ENCODE data around the gene MOB1B. TPM values are rescaled to one million over a fixed set of nuclear protein-coding genes. Genes with fewer than 3 reads are reported as not detected.
"Not testable (repeated sequence)": the region's sequence is repeated elsewhere in the genome, so short reads cannot be mapped to it uniquely, and the experiment has no call there.

The MOB1B gene
- total RNA-seq, 2 experiments from 2014 or later: 15.3 to 16.4 TPM

DNA sequence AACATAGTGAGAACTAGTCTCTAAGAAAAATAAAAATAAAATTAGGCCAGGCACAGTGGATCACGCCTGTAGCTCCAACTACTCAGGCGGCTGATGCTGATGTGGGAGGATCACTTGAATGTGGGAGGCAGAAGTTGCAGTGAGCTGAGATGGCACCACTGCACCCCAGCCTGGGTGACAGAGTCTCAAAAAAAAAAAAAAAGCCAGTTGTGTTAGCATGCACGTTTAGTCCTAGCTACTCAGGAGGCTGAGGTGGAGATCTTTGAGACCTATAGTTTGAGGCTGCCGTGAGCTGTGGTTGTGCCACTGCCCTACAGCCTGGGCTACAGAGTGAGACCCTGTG, 93.8 kb downstream of the MOB1B start:
- Mint-ChIP-seq H3K27me3 (ENCODE audit: low read depth) (no peaks in the 10 kb centered on the region), H3K4me1 (ENCODE audit: low read depth) (peaks cover 61% of the 10 kb centered on the region), H3K27ac (peak overlapping the region; percentile 88), H3K36me3 (ENCODE audit: low read depth) (peaks cover 66% of the 10 kb centered on the region), H3K4me3 (peak overlapping the region; percentile 96), H3K9me3 (ENCODE audit: insufficient read depth) (peaks cover 10% of the 10 kb centered on the region)
- POLR2A ChIA-PET: interaction anchor here (1.4 to 3.9 kb wide), 3 partner anchors 8 to 157 kb away, joined by 3 to 20 read pairs (median 18); partner anchors contain the start of gene GRSF1
- CTCF ChIA-PET: interaction anchor here (0.8 to 5.7 kb wide), 6 partner anchors 8 to 344 kb away, joined by 3 to 58 read pairs (median 10); no protein-coding TSS in a partner anchor
- peak; percentile 4 for ATAC-seq
- peak; percentile 45 for DNase-seq

DNA sequence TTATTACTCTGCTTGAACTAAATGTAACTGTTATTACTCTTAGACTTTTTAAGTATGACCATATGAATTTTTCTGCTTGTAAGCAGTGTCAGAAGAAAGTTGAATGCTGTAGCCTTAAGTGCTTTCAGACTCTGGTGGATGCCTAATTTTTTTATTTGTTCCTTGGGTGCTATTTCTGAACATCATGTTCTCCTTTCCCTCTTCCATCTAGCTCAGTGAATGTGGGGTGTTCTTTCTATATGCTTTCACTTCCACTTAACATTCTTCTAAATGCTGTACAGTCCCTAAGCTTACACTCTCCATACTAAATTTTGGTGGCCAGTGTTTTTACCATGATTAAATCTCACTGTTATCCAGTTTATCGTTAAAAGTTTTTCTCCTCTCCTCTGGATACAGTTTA, 94.9 kb downstream of the MOB1B start:
- ChIA-PET CTCF (interaction anchor here (0.9 to 5.7 kb wide), 6 partner anchors 11 to 345 kb away, joined by 3 to 58 read pairs (median 4); partner anchors contain the start of gene MOB1B), POLR2A (interaction anchor here (1.4 kb wide), 1 partner anchor 158 kb away, joined by 3 read pairs; the partner anchor contains the start of gene GRSF1)
- H3K4me1 Mint-ChIP-seq (ENCODE audit: low read depth): peaks cover 70% of the 10 kb centered on the region
- DNase-seq (no peak), ATAC-seq (no peak)
- peaks cover 76% of the 10 kb centered on the region for H3K36me3 Mint-ChIP-seq (ENCODE audit: low read depth)
- H3K27ac Mint-ChIP-seq: peak overlapping the region; percentile 53
- peak overlapping the region; percentile 96 for H3K4me3 Mint-ChIP-seq
- no peaks in the 10 kb centered on the region for H3K27me3 Mint-ChIP-seq (ENCODE audit: low read depth)
- H3K9me3 Mint-ChIP-seq (ENCODE audit: insufficient read depth): peaks cover 20% of the 10 kb centered on the region

DNA sequence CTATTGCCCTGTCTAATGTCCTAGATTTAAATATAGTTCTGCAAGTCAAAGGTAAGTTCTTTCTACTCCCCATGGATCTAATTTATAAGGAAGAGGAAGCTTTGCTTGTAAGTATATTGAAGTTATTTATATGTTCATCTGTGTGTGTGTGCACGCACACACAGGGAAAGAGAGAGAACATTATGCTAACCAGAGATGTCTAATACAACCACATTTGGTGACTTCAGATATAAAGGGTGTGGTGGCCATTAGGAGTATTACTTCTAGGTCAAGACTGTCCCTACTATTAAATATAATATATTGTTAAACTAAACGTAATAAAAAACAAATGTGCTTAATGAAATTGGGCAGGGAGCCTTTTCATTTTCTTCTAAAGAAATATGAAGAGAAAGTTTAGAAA, 95.4 kb downstream of the MOB1B start:
- DNase-seq (no peak), ATAC-seq (no peak)
- CTCF ChIA-PET: interaction anchor here (1.0 to 5.7 kb wide), 4 partner anchors 11 to 346 kb away, joined by 3 to 58 read pairs (median 4); partner anchors contain the start of gene MOB1B
- Mint-ChIP-seq H3K4me1 (ENCODE audit: low read depth) (peaks cover 73% of the 10 kb centered on the region), H3K36me3 (ENCODE audit: low read depth) (peaks cover 81% of the 10 kb centered on the region), H3K27ac (peak overlapping the region; percentile 53), H3K9me3 (ENCODE audit: insufficient read depth) (peaks cover 22% of the 10 kb centered on the region), H3K27me3 (ENCODE audit: low read depth) (no peaks in the 10 kb centered on the region), H3K4me3 (peak overlapping the region; percentile 96)
- POLR2A ChIA-PET: no interaction called here

DNA sequence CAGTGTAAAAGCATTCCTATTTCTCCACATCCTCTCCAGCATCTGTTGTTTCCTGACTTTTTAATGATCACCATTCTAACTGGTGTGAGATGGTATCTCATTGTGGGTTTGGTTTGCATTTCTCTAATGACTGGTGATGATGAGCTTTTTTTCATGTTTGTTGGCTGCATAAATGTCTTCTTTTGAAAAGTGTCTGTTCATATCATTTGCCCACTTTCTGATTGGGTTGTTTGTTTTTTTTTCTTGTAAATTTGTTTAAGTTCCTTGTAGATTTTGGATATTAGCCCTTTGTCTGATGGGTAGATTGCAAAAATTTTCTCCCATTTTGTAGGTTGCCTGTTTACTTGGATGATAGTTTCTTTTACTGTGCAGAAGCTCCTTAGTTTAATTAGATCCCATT, 97.5 kb downstream of the MOB1B start:
- Mint-ChIP-seq H3K9me3 (ENCODE audit: insufficient read depth) (peaks cover 22% of the 10 kb centered on the region), H3K36me3 (ENCODE audit: low read depth) (peaks cover 89% of the 10 kb centered on the region), H3K27ac (peak overlapping the region; percentile 10), H3K4me1 (ENCODE audit: low read depth) (peaks cover 87% of the 10 kb centered on the region)
- DNase-seq; POLR2A ChIA-PET; CTCF ChIA-PET; H3K27me3 Mint-ChIP-seq (ENCODE audit: low read depth); ATAC-seq; H3K4me3 Mint-ChIP-seq: not testable (repeated sequence)

DNA sequence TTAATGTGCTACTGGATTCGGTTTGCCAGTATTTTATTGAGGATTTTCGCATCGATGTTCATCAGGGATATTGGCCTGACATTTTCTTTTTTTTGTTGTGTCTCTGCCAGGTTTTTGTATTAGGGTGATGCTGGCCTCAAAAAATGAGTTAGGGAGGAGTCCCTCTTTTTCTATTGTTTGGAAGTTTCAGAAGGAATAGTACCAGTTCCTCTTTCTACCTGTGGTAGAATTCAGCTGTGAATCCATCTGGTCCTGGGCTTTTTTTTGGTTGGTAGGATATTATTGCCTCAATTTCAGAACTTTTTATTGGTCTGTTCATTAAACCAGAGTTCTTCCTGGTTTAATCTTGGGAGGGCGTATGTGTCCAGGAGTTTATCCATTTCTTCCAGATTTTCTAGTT, 99.2 kb downstream of the MOB1B start:
- POLR2A ChIA-PET; H3K4me3 Mint-ChIP-seq; H3K27ac Mint-ChIP-seq; CTCF ChIA-PET; H3K27me3 Mint-ChIP-seq (ENCODE audit: low read depth); DNase-seq; ATAC-seq: not testable (repeated sequence)
- peaks cover 22% of the 10 kb centered on the region for H3K9me3 Mint-ChIP-seq (ENCODE audit: insufficient read depth)
- peaks cover 85% of the 10 kb centered on the region for H3K4me1 Mint-ChIP-seq (ENCODE audit: low read depth)
- H3K36me3 Mint-ChIP-seq (ENCODE audit: low read depth): peaks cover 76% of the 10 kb centered on the region

DNA sequence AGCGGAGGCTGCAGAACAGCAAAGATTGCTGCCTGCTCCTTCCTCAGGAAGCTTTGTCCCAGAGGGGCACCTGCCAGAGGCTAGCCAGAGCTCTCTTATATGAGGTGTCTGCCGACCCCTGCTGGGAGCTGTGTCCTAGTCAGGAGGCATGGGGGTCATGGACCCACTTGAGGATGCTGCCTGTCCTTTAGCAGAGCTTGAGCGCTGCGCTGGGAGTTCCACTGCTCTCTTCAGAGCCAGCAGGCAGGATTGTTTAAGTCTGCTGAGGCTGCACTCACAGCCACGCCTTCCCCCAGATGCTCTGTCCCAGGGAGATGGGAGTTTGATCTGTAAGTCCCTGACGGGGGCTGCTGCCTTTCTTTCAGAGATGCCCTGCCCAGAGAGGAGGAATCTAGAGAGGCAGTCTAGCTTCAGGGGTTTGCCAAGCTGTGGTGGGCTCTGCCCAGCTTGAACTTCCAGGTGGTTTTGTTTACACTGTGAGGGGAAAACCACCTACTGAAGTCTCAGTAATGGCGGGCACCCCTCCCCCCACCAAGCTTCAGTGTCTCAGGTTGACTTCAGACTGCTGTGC, 102.2 kb downstream of the MOB1B start:
- POLR2A ChIA-PET: interaction anchor here (0.8 to 2.5 kb wide), 3 partner anchors 10 to 166 kb away, joined by 3 to 20 read pairs (median 4); partner anchors contain the start of genes DCK and GRSF1

DNA sequence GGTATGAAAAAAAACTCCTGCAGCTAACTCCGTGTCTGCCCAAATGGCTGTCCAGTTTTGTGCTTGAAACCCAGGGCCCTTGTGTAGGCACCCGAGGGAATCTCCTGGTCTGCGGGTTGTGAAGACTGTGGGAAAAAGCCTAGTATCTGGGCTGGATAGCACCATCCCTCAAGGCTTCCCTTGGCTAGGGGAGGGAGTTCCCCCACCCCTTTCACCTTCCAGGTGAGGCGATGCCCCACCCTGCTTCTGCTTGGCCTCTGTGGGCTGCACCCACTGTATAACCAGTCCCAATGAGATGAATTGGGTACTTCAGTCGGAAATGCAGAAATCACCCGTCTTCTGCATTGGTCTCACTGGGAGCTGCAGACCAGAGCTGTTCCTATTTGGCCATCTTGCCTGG, 102.9 kb downstream of the MOB1B start:
- DNase-seq; H3K27me3 Mint-ChIP-seq (ENCODE audit: low read depth): not testable (repeated sequence)
- POLR2A ChIA-PET: interaction anchor here (1.0 to 2.5 kb wide), 2 partner anchors 10 to 166 kb away, joined by 3 to 20 read pairs; partner anchors contain the start of gene DCK
- CTCF ChIA-PET: interaction anchor here (0.8 to 2.7 kb wide), 3 partner anchors 10 to 63 kb away, joined by 3 to 13 read pairs (median 6); partner anchors contain the start of gene DCK
- Mint-ChIP-seq H3K27ac (peak overlapping the region; percentile 83), H3K4me1 (ENCODE audit: low read depth) (peaks cover 86% of the 10 kb centered on the region), H3K4me3 (peak overlapping the region; percentile 58), H3K36me3 (ENCODE audit: low read depth) (peaks cover 67% of the 10 kb centered on the region), H3K9me3 (ENCODE audit: insufficient read depth) (peaks cover 17% of the 10 kb centered on the region)
- ATAC-seq: peak; percentile 7

More for the DNA sequence above, 102.2 kb downstream of the MOB1B start:
- ATAC-seq: peak; percentile 64
- Mint-ChIP-seq H3K4me1 (ENCODE audit: low read depth) (peaks cover 86% of the 10 kb centered on the region), H3K36me3 (ENCODE audit: low read depth) (peaks cover 70% of the 10 kb centered on the region), H3K27ac (peak overlapping the region; percentile 83), H3K27me3 (ENCODE audit: low read depth) (no peaks in the 10 kb centered on the region), H3K9me3 (ENCODE audit: insufficient read depth) (peaks cover 22% of the 10 kb centered on the region), H3K4me3 (peak overlapping the region; percentile 58)
- CTCF ChIA-PET: interaction anchor here (0.8 to 2.7 kb wide), 5 partner anchors 9 to 316 kb away, joined by 3 to 13 read pairs (median 4); partner anchors contain the start of genes DCK and GRSF1
- DNase-seq: peak; percentile 71

DNA sequence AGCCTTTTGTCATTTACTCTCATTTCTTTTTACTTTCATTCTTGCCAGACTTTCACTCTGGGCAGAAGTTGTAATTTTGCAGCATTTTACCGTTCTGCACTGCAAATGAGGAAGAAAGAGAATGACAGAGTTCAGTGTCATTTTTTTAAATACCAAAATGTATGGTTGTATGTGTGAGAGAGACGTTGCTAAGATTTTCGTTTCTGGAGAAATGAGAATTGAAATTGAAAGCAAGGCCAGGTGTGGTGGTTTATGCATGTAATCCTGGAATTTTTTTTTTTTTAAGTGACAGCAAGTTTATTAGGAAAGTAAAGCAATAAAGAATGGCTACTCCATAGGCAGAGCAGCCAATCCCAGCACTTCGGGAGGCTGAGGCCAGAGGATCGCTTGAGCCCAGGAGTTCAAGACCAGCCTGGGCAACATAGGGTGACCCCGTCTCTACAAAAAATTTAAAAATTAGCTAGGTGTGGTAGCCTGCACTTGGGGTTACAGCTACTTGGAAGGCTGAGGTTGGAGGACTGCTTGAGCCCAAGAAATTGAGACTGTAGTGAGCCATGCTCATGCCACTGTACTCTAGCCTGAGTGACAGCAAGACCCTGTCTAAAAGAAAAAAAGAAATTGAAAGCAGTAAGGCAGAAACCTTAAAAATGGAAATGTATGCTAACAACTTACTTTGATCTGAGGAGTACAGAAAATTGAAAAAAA, 104.2 kb downstream of the MOB1B start:
- peak overlapping the region; percentile 66 for H3K27ac Mint-ChIP-seq
- ATAC-seq: peak; percentile 52
- H3K27me3 Mint-ChIP-seq (ENCODE audit: low read depth): no peaks in the 10 kb centered on the region
- ChIA-PET CTCF (interaction anchor here (0.6 to 4.8 kb wide), 3 partner anchors 11 to 325 kb away, joined by 3 to 58 read pairs (median 3); partner anchors contain the start of gene DCK), POLR2A (interaction anchor here (1.0 kb wide), 1 partner anchor 11 kb away, joined by 3 read pairs; no protein-coding TSS in a partner anchor)
- DNase-seq: no peak
- peaks cover 57% of the 10 kb centered on the region for H3K36me3 Mint-ChIP-seq (ENCODE audit: low read depth)
- H3K4me3 Mint-ChIP-seq: peak overlapping the region; percentile 48
- H3K4me1 Mint-ChIP-seq (ENCODE audit: low read depth): peaks cover 75% of the 10 kb centered on the region
- peaks cover 8% of the 10 kb centered on the region for H3K9me3 Mint-ChIP-seq (ENCODE audit: insufficient read depth)

DNA sequence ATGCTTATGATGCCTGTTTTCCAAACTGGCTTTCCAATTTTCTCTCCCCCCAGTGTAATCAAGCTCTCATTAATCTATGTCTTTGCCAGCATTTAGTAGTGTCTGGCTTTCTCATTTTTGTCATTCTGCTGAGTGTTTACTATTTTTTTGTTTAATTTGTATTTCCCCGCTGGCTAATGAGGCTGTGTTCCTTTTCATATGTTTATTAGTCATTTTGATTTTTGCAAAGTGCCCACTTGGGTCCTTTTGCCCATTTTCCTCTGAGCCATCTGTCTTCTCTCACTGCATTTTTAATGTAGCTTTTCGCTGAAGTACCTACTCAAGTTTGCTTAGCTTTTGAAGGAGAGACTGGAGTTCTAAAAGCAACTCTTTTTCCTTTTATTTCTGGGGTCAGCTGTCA, 106.0 kb downstream of the MOB1B start:
- ATAC-seq: no peak

DNA sequence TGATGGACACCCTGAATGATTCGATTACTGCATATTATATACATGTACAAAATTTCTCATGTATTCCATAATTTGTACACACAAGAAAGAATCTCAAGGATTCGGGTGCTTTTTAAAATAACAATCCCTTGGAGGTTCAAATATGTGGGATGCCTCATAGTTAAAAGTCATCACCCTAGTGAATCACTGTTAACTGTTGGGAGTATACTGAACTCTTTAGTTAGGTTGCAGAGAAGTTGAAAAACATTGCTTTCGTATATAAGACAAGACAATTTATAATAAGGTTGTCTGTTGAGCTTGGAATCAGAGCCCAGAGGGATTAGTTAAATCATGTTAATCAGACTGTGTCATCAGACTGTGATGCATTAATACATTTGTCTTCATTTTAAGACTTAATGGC, 106.9 kb downstream of the MOB1B start:
- ATAC-seq: no peak
- peaks cover 48% of the 10 kb centered on the region for H3K4me1 Mint-ChIP-seq (ENCODE audit: low read depth)
- H3K4me3 Mint-ChIP-seq: no peak overlapping the region
- no peaks in the 10 kb centered on the region for H3K27me3 Mint-ChIP-seq (ENCODE audit: low read depth)
- CTCF ChIA-PET: interaction anchor here (1.1 to 4.8 kb wide), 11 partner anchors 10 to 357 kb away, joined by 3 to 58 read pairs (median 8); partner anchors contain the start of gene DCK
- no peak for DNase-seq
- H3K9me3 Mint-ChIP-seq (ENCODE audit: insufficient read depth): peaks cover 4% of the 10 kb centered on the region
- POLR2A ChIA-PET: interaction anchor here (1.1 to 2.8 kb wide), 2 partner anchors 15 to 275 kb away, joined by 4 to 18 read pairs; partner anchors contain the start of gene DCK
- no peak overlapping the region for H3K27ac Mint-ChIP-seq
- peaks cover 54% of the 10 kb centered on the region for H3K36me3 Mint-ChIP-seq (ENCODE audit: low read depth)

More for the DNA sequence above, 106.0 kb downstream of the MOB1B start:
- Mint-ChIP-seq H3K9me3 (ENCODE audit: insufficient read depth) (no peaks in the 10 kb centered on the region), H3K4me3 (no peak overlapping the region), H3K27ac (no peak overlapping the region), H3K27me3 (ENCODE audit: low read depth) (no peaks in the 10 kb centered on the region), H3K4me1 (ENCODE audit: low read depth) (peaks cover 57% of the 10 kb centered on the region), H3K36me3 (ENCODE audit: low read depth) (peaks cover 55% of the 10 kb centered on the region)
- no peak for DNase-seq
- ChIA-PET POLR2A (interaction anchor here (2.8 kb wide), 1 partner anchor 14 kb away, joined by 18 read pairs; the partner anchor contains the start of gene DCK), CTCF (interaction anchor here (1.0 to 4.8 kb wide), 6 partner anchors 13 to 356 kb away, joined by 3 to 58 read pairs (median 10); partner anchors contain the start of gene DCK)

DNA sequence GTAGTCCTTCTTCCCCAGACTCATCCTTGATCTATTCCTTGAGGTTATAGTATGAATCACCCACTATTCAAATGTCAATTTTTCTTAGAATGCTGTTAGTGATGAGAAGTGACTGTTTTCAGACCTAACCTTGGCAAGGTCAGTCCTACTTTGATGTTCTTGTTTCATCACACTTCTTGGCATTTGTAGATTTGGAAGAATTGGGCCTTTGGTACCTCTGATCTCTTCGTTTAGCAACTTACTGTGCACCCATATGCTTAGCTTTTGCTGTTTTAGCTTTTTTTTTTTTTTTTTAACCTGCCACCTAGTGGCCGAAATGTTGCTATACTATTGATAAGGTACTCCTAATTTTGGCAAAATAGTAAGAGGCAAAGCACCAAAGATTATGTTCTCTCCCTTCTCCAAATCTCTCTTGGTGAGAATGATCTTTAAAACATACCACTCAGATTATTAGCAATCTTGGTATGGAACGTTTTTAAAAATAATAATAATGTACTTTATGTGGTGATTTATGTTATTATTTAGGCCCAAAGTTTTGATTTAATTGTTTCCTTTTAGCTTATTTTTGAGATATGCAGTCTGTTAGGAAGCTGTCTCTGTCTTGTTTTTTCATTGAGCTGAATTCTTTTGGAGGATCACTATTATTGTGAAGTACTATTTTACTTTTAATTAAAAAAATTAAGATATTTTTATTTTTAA, 107.9 kb downstream of the MOB1B start:
- peaks cover 10% of the 10 kb centered on the region for H3K9me3 Mint-ChIP-seq (ENCODE audit: insufficient read depth)
- DNase-seq: no peak

More for the DNA sequence above, 107.9 kb downstream of the MOB1B start:
- peak; percentile 66 for ATAC-seq
- H3K36me3 Mint-ChIP-seq (ENCODE audit: low read depth): peaks cover 61% of the 10 kb centered on the region
- CTCF ChIA-PET: interaction anchor here (0.7 to 4.8 kb wide), 21 partner anchors 9 to 358 kb away, joined by 3 to 58 read pairs (median 4); partner anchors contain the start of genes DCK and MOB1B
- no peak overlapping the region for H3K4me3 Mint-ChIP-seq
- H3K27ac Mint-ChIP-seq: peak overlapping the region; percentile 46
- no peaks in the 10 kb centered on the region for H3K27me3 Mint-ChIP-seq (ENCODE audit: low read depth)
- H3K4me1 Mint-ChIP-seq (ENCODE audit: low read depth): peaks cover 38% of the 10 kb centered on the region
- POLR2A ChIA-PET: interaction anchor here (1.1 to 2.8 kb wide), 2 partner anchors 16 to 276 kb away, joined by 4 to 18 read pairs; partner anchors contain the start of gene DCK
